ENCODE results near the gene GSG1. TPM values are rescaled to one million over a fixed set of nuclear protein-coding genes. Genes with fewer than 3 reads are reported as not detected.

Gene GSG1
- total and polyA plus RNA-seq, 2 of the 8 experiments (the other 6 are each of a cell fraction or from before 2014, with no cell fraction given) = 0.89 to 1.4 TPM

GRCh38 chr12:13066014-13066413 lies 37.5 kb downstream of the GSG1 start (continued):
- TF ChIP-seq, protein P1, sequence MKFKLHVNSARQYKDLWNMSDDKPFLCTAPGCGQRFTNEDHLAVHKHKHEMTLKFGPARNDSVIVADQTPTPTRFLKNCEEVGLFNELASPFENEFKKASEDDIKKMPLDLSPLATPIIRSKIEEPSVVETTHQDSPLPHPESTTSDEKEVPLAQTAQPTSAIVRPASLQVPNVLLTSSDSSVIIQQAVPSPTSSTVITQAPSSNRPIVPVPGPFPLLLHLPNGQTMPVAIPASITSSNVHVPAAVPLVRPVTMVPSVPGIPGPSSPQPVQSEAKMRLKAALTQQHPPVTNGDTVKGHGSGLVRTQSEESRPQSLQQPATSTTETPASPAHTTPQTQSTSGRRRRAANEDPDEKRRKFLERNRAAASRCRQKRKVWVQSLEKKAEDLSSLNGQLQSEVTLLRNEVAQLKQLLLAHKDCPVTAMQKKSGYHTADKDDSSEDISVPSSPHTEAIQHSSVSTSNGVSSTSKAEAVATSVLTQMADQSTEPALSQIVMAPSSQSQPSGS (IDR thresholded peaks at IDR 0.05; ENCODE audit: low read length) = no peak
- TF ChIP-seq, protein P2, sequence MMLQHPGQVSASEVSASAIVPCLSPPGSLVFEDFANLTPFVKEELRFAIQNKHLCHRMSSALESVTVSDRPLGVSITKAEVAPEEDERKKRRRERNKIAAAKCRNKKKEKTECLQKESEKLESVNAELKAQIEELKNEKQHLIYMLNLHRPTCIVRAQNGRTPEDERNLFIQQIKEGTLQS (IDR thresholded peaks at IDR 0.05; ENCODE audit: insufficient read depth, low read depth, low read length) = no peak
- TF ChIP-seq SP2 (IDR thresholded peaks at IDR 0.05; ENCODE audit: low read length) (no peak), GABPA (IDR thresholded peaks at IDR 0.05; ENCODE audit: borderline replicate concordance, insufficient read depth, low read length) (no peak)

Measured in H1 (cell line).